HG02610 (cell line): ENCODE measurements around the gene KRT40.

ENCODE experiments used
- ATAC-seq: cut with Tn5 transposase; IDR thresholded peaks from one replicate; pipeline ENCODE4 v1.9.1; 2021; ENCODE audit warnings: mild to moderate bottlenecking, moderate library complexity; ENCODE audit not compliant: unreplicated experiment

Gene KRT40

DNA sequence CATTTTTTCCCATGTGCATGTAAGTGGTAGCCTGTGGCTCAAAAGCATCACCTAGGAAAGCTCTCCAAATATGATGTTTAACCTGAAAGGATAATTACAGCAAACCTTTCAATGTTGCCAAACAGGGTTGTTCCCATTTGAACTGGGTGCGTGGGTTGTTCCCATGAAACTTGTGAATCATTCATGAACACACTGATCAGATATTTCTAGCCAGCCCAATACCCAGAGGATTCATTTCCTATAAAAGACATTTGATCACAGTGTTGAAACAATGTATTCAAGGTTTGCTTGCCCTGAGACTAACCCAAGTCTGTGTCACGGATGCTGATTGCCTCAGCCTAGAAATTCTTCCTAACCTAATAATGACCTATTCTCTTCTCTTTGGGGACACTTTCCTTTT is 30.2 kb downstream of the KRT40 start:
- ATAC-seq = no peak

GRCh38 chr17:40952661-40953060 is 31.5 kb downstream of the KRT40 start:
- no peak for ATAC-seq

GRCh38 chr17:40952154-40952553 is 32.0 kb downstream of the KRT40 start:
- no peak for ATAC-seq

DNA sequence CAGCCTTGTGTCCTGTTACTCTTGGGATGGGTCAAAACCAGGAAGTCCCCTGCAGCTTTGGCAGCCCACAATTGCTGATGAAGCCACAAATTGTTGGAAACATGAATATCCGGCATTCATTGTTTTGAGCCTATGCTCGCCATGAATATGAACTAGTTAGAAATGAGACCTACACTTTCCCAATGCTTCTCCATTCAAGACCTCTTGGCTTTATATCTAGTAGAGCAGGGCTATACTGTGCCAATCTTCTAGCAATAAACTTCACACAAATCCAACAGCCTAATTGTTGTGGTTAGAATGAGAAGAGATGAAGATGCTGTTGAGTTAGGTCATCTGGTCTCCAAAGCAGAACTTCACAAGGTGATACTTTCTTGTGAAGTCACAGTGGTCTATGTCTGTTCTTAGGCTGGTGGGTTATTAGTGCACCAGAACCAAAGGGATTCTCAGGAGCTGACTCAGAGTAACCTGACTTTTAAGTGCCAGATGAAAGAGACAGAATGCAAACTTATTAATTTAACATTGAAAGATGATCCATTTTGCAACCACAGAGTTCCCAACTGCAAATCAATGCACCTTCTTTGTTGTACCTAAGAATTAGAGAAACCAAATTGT is 33.0 kb downstream of the KRT40 start:
- ATAC-seq = no peak

DNA sequence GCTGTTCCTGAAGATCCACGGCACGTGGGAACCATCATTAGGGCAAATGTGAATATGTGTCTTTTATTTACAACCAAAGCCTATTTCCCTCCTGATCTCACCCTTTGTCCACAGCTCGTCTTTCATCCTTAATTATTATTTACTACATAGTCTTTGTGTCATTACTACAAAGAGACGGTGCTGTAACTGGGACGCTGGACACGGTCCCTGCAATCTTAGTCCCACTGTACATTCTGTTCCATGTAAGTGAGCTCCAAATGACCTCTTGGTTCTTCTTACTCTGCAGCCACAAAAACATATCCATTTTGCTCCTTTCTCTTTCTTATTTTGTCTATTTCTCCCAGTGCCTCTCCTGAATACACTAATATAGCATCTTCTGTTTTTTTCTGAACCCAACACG is 34.0 kb downstream of the KRT40 start:
- no peak for ATAC-seq

DNA sequence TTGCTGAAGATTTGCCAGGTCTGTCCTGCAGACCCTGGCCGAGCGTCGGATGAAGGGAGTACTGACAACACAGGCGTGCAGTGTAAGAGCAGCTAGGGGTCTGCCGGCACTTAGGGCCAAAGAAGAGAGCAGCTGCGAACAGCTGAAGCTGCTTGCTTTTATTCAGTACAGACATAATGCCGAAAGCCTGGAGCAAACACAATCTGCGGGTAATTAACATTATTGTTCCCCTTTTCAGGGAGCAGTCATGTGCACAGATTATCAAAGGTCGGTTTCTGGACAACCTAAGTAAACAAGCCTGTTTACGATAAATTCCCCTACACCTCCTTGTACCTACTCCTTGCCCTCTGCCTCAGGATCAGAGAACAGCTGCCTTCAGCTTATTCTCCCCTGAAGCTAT is 34.7 kb downstream of the KRT40 start:
- ATAC-seq = no peak

DNA sequence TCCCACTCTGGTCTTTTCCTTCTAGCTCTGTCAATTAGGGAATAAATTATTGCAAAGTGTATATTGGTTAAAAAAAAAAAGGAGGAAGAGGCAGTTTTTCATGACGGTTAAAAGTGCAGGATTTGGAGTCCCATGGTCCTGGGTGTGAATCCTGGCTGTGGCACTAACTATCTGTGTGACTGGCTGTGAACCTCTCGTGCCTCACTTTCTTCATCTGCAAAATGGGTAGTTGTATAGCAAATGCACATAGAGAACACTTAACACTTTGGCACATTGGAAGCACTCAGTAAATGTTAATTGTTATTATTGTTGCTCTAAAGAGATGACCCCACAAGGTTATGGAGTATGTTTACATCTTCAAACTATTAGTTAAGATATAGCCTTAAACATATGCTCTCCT is 36.2 kb downstream of the KRT40 start:
- ATAC-seq = no peak

GRCh38 chr17:40945414-40945813 is 38.7 kb downstream of the KRT40 start:
- ATAC-seq = no peak

DNA sequence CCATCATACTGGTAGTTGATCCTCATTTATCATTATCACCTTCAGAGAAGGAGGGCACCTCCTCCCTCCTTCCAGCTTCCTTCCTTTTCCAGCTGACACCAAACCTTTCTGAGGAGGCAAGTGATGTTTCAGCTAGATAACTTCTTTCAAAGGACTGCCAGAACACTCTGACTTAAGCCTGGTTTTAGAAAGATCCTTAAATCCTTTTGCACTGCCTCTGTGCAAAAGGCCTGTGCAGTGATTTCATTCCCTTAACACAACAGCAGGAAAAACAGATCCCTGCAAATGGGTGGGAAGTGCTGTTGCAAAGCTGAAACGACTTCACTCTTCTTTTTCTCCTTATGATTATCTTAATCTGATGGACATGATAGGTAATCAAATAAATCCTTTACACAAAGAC is 39.6 kb downstream of the KRT40 start:
- ATAC-seq = no peak

DNA sequence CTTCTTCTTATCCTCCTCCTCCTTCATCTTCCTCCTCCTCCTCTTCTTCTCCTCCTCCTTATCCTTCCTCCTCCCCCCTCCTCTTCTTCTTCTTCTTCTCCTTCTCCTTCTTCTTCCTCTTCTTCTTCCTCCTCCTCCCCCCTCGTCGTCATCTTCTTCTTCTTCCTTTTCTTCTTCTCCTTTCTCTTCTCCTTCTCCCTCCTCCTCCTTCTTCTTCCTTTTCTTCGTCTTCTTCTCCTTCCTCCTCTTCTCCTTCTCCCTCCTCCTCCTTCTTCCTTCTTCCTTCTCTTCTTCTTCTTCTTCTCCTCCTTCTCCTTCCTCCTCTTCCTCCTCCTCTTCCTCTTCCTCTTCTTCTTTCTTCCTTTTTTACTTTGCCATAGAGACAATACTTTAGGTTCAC is 41.6 kb downstream of the KRT40 start:
- no peak for ATAC-seq

DNA sequence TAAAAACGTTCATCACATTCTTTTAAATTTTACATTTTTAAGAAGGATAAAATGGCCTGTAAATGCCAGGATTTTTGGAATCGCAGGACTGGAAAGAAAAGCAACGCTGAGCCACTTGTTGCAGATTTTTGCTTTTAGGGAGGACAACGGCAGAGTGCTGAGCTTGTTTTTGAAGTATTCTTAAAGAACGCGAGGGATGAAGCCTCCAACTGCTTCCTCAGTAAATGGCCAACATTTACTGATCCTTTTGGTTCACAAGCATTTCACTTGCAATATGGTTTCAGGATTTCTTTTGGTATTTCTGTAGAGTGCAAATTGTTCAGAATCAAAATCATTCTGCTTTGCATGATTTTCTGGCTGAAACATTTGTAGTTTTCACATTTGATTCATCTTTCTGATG is 43.9 kb downstream of the KRT40 start:
- ATAC-seq = no peak

DNA sequence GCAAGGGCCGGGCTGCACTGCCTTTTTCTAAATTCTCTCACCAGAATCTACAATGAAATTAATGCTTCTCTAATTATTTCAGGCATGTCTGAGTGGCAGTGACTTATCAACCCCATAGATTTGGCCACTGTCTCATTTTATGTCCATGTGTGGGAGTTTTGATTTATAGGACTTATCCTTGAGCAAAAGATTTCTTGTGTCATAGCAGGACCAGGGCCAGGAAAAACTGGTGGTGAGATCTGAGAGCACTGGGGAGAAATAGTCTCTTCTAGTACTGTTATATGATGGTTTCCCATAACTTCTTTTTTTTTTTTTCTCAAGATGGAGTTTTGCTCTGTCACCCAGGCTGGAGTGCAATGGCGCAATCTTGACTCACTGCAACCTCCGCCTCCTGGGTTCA is 45.1 kb downstream of the KRT40 start:
- no peak for ATAC-seq

DNA sequence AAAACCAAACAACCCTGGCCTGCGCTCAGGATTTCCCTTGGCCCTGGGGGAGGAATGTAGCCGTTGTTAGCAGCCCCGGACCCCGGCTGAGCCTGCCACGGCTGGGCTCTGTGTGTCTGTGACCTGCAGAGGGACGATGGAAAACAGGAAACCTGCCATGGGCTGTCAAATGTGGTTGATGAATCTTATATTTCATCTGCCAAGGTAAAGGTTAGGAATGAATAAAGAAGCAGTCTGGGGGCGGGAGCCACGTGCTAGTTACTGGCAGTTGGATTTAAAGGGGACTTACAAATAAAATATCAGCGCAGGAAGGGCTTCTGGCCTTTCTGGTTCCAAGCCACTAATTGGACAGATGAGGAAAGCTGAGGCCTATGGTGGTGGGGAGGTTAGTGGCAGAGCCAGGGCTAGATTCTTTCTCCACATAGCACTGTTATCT is 46.7 kb downstream of the KRT40 start, which contains the start of gene KRT23:
Gene KRT23, minus strand, starts transcription at position 263 of the 436 bp plus-strand sequence. CDS start 1,043 bp downstream, outside the sequence.
- no peak for ATAC-seq

GRCh38 chr17:40936976-40937375 is 47.1 kb downstream of the KRT40 start:
- ATAC-seq = no peak

GRCh38 chr17:40936437-40936971 is 47.6 kb downstream of the KRT40 start:
- no peak for ATAC-seq

DNA sequence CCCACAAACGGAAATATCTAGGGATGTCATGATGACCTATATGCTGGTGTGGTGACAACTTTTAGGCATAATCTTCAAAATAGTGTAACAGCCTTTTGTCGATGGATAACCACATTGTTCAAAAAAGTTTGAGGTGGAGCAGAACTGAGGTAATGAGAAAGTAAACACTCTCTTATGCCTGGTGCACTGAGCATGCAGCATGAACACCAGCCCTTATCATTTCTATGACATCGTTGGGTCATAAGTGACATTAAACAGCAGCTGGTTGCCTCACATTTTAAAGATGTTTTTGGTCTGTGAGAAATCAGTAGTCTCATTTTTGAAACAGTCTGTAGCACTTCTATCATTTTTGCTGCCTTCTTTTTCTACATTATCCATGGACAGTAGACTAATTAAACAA is 48.5 kb downstream of the KRT40 start:
- ATAC-seq = no peak

DNA sequence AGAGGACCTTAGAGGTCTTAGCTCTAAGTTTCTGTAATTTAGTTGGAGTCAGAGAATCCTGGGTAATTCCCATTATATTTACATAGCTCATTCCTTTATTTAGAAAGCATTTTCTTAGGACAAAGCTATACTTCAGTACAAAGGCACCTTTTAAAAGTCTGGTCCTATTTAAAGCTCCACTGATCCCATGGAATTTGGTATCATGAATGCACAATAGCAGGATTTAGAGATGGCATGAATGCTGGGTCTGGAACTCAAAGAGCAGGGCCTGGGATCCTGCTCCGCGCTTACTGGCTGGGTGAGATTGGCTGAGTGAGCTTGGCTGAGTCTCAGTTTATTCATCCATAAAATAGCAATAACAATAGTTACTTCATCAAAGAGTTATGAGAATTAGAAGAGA is 51.5 kb downstream of the KRT40 start:
- no peak for ATAC-seq

GRCh38 chr17:40931311-40931710 is 52.8 kb downstream of the KRT40 start:
- no peak for ATAC-seq
